Left lung (tissue), 10 donors: ENCODE results near the gene MRC1. TPM values are rescaled to one million over a fixed set of nuclear protein-coding genes. Genes with fewer than 3 reads are reported as not detected.

Experiments
- ATAC-seq: fragments of 200-7000 bp; cut with Tn5 transposase; one replicate; pipeline ENCODE4 v1.9.1; 2020; ENCODE audit warnings: moderate library complexity
- DNase-seq, 4 donors: peaks; one replicate each; pipeline ENCODE4 v3.0.0-alpha.2; 2013 to 2020
- H3K27ac ChIP-seq, 2 donors: fragments of 200-600 bp; sonication (generic) in 1 of 2; one replicate each; pipeline versions ENCODE4 v1.5.0 to v1.8.0; 2020 to 2021
- H3K27me3 ChIP-seq, 2 donors: fragments of 200-600 bp; sonication (generic) in 1 of 2; one replicate each; pipeline versions ENCODE4 v1.5.0 to v1.8.0; 2020 to 2021
- H3K36me3 ChIP-seq, 2 donors: fragments of 200-600 bp; sonication (generic) in 1 of 2; one replicate each; pipeline versions ENCODE4 v1.5.0 to v1.8.0; 2020 to 2021
- H3K4me1 ChIP-seq, 2 donors: fragments of 200-600 bp; one replicate each; pipeline ENCODE4 v1.8.0; 2021
- H3K4me3 ChIP-seq, 2 donors: fragments of 200-600 bp; sonication (generic) in 1 of 2; one replicate each; pipeline versions ENCODE4 v1.5.0 to v1.8.0; 2020 to 2021; ENCODE audit warnings: mild to moderate bottlenecking in 1 of 2
- H3K9me3 ChIP-seq, 2 donors: fragments of 200-600 bp; sonication (generic) in 1 of 2; one replicate each; pipeline versions ENCODE4 v1.5.0 to v1.8.0; 2020 to 2021
- intact Hi-C, 2 donors: fragments of 100-400 bp; cut with DNase I; formaldehyde crosslinking; loops; one replicate each; pipeline versions ENCODE4 v1.11.2 to v1.14.2; 2022
- polyA plus RNA-seq, 6 donors: library from polyadenylated mRNA; unstranded; fragments of 120-200 nt; gene quantifications; one replicate each; pipeline ENCODE4 v1.2.1, GENCODE V29; 2013; ENCODE audit not compliant: insufficient read length in 6 of 6
- total RNA-seq, 2 donors: library from RNA; stranded (reverse); fragmentation: NEBNext Ultra II Directional; extraction: Animal tissue kit (Norgen Biotek cat#: 25700); gene quantifications; one replicate each; pipeline ENCODE4 v1.2.1, GENCODE V29; 2021
- TF ChIP-seq, protein P1 (sequence below), 2 donors: fragments of 200-600 bp; sonication (generic) in 1 of 2; IDR thresholded peaks; one replicate each; pipeline versions ENCODE4 v1.5.0 to v1.8.0; 2021; ENCODE audit warnings: antibody characterized with exemption in 2 of 2
- donor health status: DM: no; HTN: yes; CAD: no.
- donor health status: DM: no; HTN: no; CAD: no.

The MRC1 gene
- total and polyA plus RNA-seq, 8 donors: 17.6 to 301 (median 23.7) TPM

GRCh38 chr10:17867056-17867455 is 57.9 kb downstream of the MRC1 start:
- DNase-seq: no peak
- H3K4me1 ChIP-seq: no peaks in the 10 kb centered on the region
- no peak overlapping the region for H3K4me3 ChIP-seq
- intact Hi-C loops: no loop called here
- TF ChIP-seq, protein P1, sequence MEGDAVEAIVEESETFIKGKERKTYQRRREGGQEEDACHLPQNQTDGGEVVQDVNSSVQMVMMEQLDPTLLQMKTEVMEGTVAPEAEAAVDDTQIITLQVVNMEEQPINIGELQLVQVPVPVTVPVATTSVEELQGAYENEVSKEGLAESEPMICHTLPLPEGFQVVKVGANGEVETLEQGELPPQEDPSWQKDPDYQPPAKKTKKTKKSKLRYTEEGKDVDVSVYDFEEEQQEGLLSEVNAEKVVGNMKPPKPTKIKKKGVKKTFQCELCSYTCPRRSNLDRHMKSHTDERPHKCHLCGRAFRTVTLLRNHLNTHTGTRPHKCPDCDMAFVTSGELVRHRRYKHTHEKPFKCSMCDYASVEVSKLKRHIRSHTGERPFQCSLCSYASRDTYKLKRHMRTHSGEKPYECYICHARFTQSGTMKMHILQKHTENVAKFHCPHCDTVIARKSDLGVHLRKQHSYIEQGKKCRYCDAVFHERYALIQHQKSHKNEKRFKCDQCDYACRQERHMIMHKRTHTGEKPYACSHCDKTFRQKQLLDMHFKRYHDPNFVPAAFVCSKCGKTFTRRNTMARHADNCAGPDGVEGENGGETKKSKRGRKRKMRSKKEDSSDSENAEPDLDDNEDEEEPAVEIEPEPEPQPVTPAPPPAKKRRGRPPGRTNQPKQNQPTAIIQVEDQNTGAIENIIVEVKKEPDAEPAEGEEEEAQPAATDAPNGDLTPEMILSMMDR (IDR thresholded peaks at IDR 0.05): no peak
- H3K9me3 ChIP-seq: no peaks in the 10 kb centered on the region
- H3K27ac ChIP-seq: no peak overlapping the region
- no peaks in the 10 kb centered on the region for H3K27me3 ChIP-seq
- ATAC-seq: no peak
- H3K36me3 ChIP-seq: peaks cover 0 to 12% of the 10 kb centered on the region in 2 donors

GRCh38 chr10:17871036-17871435 is 61.9 kb downstream of the MRC1 start:
- H3K27ac ChIP-seq: no peak overlapping the region
- no peak overlapping the region for H3K4me3 ChIP-seq
- H3K9me3 ChIP-seq: no peaks in the 10 kb centered on the region
- H3K4me1 ChIP-seq: no peaks in the 10 kb centered on the region
- H3K27me3 ChIP-seq: no peaks in the 10 kb centered on the region
- TF ChIP-seq, protein P1 (IDR thresholded peaks at IDR 0.05): no peak
- ATAC-seq (no peak), DNase-seq (no peak)
- intact Hi-C loops: no loop called here
- H3K36me3 ChIP-seq: peaks cover 0 to 6% of the 10 kb centered on the region in 2 donors

GRCh38 chr10:17872191-17873091 is 63.3 kb downstream of the MRC1 start:
- DNase-seq (no peak), ATAC-seq (peak; percentile 47)
- no peaks in the 10 kb centered on the region for H3K27me3 ChIP-seq
- no peaks in the 10 kb centered on the region for H3K4me1 ChIP-seq
- no peaks in the 10 kb centered on the region for H3K9me3 ChIP-seq
- no peaks in the 10 kb centered on the region for H3K36me3 ChIP-seq
- H3K27ac ChIP-seq: no peak overlapping the region
- TF ChIP-seq, protein P1 (IDR thresholded peaks at IDR 0.05): no peak
- intact Hi-C loops: no loop called here
- H3K4me3 ChIP-seq: no peak overlapping the region

DNA sequence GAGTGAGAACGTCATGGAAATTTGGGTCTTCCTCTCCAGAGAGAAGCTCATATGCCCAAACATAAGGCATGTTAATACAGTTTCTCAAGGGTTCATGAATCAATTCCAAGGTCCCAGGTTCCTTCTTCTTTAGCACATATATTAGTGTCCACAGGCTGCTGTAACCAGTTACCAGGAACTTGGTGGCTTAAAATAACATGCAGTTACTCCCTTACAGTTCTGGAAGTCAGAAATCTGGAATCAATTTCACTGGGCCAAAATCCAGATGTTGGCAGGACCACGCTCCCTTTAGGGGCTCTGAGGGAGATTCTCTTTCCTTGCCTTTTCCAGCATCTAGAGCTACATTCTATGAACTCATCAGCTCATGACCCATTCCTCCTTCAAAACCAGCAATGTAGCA is 64.8 kb downstream of the MRC1 start:
- DNase-seq (no peak), ATAC-seq (no peak)
- Histone ChIP-seq H3K4me3 (no peak overlapping the region), H3K27ac (no peak overlapping the region), H3K36me3 (no peaks in the 10 kb centered on the region), H3K9me3 (no peaks in the 10 kb centered on the region), H3K4me1 (no peaks in the 10 kb centered on the region), H3K27me3 (no peaks in the 10 kb centered on the region)
- TF ChIP-seq, protein P1 (IDR thresholded peaks at IDR 0.05): no peak
- intact Hi-C loops: no loop called here

GRCh38 chr10:17877121-17877520 is 68.0 kb downstream of the MRC1 start:
- H3K27me3 ChIP-seq: no peaks in the 10 kb centered on the region
- TF ChIP-seq, protein P1 (IDR thresholded peaks at IDR 0.05): no peak
- H3K9me3 ChIP-seq: no peaks in the 10 kb centered on the region
- no peaks in the 10 kb centered on the region for H3K4me1 ChIP-seq
- DNase-seq: no peak
- no peak overlapping the region for H3K4me3 ChIP-seq
- no peak overlapping the region for H3K27ac ChIP-seq
- intact Hi-C loops: no loop called here
- H3K36me3 ChIP-seq: peaks cover 0 to 10% of the 10 kb centered on the region in 2 donors
- ATAC-seq: no peak
